Activated CD4-positive, alpha-beta T cell treated with anti-CD3 and anti-CD28 coated beads, Interleukin-2, amount 50 U/mL, for 1 hour (primary cell): ENCODE results near the gene FBN3.

Experiments used
- DNase-seq: peaks from one replicate; pipeline ENCODE4 v3.0.0-alpha.2; 2020

Gene FBN3

DNA sequence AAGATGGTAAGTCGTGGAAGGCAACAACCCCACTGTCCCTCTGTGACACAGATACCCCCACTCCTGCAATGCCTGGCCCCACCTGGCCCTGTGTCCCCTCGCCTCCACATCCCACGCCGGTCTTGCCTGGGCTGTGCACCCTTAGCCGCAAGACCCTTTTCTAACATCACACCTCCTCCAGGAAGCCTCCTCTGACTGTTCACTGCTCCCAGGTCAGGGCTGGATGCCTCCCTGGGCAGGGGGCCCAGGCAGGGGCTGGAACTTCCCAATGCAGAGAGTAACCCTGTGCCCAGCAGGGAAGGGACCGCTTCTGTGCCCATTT lies 1.3 kb downstream of the FBN3 start:
- no peak for DNase-seq

DNA sequence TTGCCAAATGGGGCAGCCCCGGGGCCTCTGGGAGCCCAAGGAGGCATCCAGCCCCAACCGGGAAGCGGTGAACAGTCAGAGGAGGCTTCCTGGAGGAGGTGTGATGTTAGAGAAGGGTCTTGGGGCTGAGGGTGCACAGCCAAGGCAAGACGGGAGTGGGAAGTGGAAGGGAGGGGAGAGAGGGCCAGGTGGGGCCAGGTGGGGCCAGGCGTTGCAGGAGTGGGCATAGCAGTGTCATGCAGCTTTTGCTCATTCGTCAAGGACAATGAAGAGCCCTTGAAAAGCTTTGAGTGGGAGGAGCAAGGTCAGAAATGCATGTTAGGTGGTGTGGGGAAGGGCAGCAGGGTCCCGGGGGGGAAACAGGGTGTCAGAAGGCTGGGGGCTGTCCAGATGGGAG lies 1.8 kb downstream of the FBN3 start:
- DNase-seq: no peak

DNA sequence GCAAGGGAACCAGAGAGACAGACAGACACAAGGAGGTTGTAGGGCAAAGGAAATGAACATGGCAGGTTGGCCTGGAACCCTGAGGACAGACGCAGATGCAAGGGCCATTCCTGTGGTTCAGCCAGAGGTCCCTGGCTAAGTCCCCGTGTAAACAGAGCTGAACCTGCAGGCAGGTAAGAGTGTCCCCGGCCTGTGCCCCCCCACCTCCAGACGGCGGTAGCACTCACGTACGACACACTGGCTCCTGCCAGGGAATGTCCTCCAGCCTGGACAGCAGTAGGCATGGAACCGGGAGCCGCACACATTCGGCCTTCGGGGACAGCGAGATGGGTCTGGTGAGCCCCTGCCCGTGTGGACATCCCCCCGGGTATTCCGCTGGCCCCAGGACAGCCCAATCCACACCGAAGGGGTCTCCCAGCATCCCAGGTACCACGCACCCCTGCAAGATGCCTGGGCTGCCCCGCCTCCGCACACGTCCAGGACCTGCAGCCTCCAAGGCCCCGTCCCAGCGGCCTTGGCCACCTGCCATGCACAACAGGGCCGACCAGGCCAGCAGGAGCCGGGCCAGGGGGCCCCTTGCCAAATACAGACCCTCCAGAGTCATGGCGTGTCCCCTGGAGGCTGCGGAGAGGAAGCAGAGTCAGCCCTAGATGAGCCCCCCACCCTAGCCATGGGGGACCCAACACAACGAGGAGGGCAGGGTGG lies 2.4 kb downstream of the FBN3 start:
- DNase-seq: no peak

DNA sequence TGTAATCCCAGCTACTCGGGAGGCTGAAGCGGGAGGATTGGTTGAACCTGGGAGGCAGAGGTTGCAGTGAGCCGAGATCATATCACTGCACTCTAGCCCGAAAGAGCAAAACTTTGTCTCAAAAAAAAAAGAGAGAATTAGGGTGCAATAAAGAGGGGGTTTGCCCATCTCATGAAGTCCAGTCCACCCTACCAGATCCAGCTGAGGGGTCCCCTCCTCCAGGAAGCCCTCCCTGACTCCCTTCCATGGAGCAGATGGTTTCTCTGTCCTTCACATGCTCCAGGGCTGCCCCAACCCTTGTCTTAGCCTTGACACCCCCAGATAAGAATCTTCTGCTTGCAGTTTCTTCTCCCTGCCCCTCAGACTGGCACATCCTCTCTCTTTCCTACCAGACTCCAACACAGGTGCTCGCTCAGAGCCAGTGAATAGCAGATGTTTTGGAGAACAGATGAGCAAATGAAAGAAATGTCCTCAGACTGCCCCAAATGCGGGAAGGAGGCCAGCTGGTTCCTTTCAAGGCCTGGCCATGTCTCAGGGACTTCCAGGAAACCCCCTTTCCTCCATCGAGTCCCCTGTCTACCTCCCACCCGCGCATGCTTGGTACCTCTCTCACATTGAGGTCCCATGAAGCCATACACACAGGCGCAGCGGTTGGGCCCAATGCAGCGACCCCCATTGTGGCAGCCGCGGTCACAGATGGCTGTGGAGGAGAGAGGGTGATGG lies 5.0 kb downstream of the FBN3 start:
- DNase-seq: no peak

DNA sequence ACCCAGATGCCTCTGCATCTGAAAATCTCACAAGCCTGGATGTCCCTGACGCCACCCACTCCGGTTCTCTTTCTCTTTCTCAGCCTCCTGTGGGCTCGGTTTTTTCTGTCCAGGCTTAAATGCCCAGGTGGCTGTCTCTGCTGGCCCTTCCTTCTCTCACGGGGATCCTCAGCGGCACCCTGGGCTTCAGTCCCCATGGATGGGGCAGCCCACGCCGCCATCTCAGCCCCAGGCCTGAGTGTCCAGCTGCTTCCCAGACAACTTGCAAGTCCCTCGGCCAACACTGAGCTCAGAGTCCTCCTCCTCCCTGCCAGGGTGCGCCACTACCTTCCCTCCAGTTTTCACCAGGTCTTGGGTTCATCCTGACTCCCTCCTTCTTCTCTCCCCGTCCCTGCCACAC lies 6.4 kb downstream of the FBN3 start:
- DNase-seq: no peak

DNA sequence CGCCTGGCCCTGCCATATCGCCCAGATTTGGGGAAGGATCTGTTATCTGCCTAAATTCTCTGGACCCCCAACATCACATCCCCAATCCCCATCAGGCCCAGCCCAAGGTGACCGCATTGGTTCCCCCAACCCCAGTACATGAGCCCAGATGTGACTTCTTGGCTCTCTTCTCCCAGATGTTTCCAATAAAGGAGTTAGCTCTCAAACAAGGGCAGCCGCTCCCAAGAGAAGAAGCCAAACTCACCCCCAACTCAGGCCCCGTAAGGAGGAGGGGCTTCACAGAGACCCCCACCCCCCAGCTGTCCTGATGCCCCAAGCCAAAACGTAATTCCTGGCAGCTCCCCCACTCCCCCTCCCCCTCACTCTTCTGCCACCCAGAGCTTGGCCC lies 6.9 kb downstream of the FBN3 start:
- no peak for DNase-seq

DNA sequence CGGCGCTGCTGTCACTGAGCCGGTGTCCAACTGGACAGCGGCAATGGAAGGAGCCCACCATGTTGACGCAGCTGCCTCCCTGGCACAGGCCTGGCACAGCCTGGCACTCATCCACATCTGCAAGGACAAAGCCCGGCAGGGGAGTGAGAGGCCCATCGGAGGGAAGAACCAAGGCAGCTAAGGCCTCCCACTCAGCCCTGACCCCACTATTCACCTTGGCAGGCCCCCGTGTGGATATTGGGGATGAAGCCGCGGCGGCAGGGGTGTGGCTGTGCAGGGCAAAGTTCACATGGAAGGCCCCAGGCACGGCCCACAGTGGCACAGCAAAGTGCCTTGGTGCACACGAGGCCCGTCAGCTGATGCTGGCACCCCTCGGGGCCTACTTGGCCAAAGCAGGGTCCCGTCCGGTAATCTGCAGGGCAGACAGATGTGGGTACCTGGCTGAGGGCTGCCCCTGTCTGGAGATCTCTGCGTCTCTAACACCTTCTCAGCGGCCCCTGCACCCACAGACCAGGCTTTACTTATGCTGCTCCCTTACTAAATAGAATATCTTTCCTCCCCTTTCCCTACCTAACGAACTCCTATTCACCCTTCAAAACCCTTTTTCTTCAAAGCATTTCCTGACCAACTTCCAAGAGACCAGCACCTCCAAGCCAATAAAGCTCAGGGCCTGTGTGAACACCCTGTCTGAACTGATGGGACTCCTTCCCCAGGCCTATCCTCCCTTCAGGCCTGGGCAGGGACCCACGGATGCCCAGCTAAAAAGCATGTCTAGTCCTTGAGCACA lies 7.5 kb downstream of the FBN3 start:
- DNase-seq: no peak

DNA sequence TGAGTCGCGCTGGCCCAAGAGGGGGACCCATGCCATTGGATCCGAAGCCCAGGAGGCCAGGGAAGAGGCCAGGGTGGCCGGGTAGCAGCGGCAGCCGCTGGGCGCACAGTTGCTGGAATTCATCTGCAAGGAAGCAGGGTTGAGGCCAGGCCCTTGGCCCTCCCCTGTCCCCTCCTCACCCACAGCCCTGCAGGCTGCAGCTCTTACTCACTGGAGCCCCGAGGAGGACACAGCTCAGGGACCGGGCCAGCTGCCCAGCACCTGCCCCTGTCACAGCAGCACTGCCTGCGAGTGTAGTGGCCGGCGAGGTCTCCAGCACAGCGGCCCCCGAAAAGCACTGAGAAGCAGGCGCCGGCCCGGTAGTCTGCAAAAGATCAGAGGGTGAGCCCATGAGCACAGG lies 11.2 kb downstream of the FBN3 start:
- no peak for DNase-seq

DNA sequence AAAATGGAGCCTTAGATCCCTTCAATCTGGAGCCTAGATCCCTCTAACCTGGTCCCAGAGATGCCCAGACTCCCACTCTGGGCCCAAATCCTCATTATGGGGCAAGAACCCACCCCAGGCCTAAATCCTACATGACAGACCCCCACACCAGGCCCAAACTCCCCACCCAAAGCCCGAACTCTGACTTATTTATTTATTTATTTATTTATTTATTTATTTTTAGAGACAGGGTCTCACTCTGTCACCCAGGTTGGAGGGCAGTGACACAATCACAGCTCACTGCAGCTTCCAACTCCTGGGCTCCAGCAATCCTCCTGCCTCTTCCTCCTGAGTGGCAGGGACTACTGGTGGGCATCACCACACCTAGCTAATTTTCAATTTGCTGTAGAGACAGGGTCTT lies 12.0 kb downstream of the FBN3 start:
- no peak for DNase-seq

DNA sequence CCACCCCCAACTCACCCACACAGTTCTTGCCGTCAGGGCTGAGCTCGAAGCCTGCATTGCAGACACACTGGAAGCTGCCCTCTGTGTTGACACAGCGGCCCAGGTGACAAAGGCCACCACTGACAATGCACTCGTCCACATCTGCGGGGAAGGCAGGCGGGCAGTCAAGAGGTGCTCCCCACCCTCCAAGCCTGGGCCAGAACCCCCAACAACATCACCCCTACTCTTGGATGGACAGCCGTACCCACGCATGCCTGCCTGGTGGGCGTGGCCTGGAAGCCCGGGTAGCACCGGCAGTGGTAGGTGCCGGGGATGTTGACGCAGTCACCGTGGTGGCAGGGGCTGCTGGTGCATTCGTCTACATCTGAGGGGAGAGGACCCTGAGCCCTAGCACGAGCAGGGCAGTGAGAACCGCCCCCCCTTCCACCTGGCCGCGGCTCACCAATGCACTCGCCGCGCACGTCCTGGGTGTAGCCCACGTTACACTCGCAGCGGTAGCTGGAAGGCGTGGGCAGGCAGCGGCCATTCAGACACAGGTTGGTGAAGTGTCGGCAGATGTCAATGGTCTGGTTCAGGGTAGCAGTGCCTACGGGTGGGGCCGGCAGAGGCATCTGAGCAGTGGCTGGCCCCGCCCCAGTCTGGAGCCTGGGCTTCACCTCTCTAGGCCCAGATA lies 13.3 kb downstream of the FBN3 start:
- no peak for DNase-seq

DNA sequence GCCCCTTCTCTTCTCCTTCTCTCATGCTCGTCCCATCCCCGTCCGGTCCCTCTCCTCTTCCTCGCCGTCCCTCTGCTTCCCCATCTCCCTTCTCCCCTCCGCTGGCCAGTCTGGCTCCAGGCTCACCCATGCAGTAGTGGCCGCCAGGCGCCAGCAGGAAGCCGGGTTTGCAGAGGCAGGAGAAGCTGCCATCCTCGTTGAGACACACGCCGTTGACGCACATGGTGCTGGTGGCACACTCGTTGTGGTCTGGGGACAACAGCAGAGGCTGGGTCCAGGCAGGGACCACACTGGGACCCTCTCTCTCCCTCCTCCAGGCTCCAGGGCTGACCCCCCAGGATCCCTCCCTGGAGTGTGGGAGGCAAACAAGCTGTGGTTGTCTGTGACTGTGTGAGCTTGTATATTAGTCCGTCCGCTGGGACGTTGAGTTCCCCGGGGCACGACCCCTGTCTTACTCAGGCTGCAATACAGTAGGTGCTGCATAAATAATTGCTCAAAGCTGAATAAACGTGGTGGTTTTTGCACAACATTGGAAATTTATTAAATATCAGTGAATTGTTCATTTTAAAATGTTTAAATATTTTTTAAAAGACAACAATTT lies 16.4 kb downstream of the FBN3 start:
- no peak for DNase-seq

DNA sequence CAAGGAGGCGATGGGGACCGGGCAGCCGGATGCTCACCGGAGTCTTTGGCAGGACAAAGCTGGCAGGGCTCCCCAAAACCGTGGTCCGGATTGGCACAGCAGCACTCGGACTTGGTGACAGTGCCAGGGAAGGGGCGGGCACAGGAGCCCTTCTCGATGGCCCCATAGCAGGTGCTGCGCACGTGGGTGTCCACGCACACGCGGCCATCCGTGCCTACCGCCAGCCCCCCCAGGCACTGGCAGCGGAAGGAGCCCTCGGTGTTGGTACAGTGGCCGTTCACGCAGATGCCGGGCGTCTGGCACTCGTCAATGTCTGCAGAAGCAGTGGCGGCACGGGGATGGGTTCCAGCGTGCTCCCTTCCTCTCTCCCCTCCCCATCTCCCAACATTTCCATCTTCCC lies 17.9 kb downstream of the FBN3 start:
- no peak for DNase-seq

DNA sequence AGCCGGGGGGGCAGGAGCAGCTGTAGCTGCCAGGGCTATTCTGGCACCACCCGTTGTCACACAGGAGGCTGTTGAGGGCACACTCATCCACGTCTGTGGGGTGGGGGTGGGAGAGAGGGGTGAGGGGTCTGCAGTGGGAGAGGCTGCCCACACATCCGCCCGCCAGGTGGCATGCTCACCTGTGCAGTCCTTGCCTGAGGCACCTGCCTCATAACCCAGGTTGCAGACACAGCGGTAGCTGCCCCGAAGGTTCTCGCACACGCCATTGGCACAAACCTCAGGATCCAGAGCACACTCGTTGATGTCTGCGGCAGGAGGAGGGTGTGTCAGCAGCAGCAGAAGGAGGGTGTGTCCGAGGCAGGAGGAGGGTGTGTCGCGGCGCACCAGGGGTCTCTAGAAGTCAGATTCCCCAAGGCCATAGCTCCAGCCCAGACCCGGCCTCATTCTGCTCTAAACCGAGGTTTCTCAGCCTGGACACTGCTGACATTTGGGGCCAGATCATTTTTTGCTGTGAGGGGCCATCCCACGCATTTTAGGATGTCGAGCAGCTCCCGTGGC lies 20.3 kb downstream of the FBN3 start:
- no peak for DNase-seq

DNA sequence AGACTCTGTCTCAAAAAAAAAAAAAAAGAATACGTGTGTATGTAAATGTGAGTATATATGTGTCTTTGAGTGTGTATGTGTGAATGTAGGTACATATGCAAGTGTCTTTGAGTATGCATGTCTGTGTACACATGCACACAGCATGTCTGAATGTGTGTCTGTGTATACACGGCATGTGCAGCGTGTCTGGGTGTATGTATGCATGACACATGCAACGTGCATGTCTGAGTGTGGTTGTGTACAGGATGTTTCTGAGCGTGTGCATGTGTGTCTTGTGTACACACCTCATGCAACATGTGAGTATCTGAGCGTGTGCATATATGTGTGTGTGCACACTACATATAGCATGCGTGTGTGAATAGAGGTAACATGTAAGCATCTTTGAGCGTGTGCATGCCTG lies 20.8 kb downstream of the FBN3 start:
- no peak for DNase-seq

DNA sequence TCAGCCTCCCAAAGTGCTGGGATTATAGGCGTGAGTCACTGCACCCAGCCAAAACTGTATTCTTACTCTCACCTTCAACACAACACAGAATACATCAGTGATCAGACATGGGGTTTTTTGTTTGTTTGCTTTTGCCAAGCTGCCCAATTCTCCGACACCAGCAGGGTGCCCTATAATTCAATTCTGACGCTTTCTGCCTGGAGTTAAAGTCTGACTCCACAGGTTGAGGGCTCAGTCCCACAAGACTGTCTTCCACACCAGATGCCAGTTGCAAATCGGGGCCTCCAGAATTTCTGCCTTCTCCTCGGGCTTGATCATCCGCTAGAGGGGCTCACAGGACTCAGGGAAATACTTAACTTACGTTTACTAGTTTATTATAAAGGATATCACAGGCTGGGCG lies 22.1 kb downstream of the FBN3 start:
- DNase-seq: no peak

DNA sequence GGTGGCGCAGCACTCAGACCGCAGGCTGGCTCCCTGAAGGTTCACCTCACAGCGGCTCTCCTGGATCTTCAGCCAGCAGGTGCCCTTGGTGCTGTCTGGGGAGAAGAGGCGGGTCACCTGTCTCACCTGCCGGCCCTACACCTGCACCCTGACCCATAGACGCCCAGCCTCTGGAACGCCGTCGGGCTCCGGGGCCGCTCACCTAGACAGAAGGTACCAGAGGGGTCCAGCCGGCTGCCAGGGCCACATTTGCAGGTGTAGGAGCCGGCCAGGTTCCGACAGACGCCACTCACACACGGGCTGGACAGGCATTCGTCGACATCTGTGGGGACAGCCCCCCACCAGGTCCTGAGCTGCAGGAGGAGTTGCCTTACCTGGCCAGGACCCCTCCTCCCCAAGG lies 22.9 kb downstream of the FBN3 start:
- no peak for DNase-seq

DNA sequence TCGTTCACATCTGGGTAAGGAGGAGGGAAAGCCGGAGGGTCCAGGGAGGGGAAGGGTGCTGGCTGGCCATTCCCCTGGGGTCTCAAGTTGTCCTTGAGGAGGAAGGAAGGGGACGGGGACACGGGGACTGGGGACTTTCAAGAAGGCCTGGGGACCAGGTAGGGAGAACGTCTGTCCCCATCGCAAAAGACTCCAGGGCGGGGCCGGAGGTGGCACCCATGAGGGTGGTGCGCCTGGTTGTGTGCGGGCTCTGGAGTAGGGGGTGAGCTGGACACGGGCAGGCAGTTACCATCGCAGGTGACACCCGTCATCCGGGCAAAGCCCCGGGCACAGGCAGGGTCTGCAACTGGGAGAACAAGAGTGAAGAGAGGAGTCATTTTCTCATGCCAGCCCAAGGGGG lies 23.4 kb downstream of the FBN3 start:
- DNase-seq: no peak

DNA sequence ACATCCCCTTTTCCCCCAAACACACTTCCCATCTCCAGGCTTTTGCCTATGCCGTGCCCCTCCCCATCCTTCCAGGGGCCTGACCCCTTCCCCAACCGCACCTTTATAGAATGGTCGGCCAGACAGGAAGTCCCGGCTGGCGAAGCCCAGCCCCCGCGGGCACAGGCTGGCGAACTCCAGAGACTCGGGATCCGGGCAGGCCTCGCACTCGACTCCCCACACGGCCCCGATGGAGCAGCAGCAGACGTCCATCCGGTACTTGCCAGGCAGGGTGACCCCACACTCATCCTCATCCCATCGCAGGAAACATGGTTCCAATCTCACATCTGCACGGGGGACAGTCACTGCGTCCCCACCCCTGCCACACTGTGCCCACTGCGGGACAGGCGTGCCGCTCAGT lies 25.7 kb downstream of the FBN3 start:
- DNase-seq: no peak

DNA sequence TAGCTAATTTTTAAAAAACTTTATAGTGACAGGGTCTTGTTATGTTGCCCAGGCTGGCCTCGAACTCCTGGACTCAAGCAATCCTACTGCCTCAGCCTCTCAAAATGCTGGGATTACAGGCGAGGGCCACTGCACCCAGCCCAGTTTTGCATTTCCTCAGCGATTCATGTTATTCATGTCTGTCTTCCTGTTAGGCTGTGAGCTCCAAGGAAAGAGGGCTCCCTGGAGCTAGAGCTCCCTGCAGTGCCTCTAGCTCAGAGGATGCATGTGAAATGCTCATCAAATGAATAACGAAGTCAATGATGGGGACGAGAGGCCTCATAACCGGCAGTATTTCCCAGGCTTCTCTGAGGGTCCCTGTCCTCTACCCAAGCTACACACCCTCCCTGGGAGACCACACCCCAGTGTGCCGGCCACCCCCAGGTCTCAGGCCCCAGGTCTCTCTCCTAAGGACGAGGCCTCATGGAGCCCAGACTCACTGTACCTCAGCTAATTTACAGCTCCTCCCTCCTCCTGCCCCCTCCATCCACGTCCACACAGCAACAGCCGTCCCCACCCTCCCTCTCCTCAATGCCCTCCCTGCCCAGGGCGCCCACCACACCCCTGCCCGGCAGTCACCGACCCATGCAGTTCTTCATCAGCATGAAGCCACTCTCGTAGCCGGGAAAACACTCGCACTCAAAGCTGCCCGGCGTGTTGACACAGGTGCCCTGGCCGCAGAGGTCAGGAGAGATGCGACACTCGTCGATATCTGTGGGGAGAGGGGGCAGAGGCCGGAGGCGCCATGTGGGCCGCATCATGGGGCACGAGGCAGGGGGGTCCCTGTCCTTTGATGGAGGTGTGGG lies 28.5 kb downstream of the FBN3 start:
- no peak for DNase-seq

DNA sequence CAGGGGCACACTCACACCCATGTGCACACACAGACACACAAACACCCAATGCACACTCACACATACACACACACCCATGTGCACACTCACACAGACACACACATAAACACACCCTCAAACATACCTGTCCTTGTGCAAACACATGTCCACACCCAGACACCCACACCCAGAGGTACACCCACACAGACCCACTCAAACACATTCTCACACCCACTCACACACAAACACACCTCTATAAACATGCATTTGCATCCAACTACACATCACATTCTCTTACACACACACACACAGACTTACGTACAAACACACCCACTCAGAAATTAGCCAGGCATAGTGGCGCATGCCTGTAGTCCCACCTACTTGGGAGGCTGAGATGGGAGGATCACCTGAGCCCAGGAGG lies 31.4 kb downstream of the FBN3 start:
- no peak for DNase-seq

DNA sequence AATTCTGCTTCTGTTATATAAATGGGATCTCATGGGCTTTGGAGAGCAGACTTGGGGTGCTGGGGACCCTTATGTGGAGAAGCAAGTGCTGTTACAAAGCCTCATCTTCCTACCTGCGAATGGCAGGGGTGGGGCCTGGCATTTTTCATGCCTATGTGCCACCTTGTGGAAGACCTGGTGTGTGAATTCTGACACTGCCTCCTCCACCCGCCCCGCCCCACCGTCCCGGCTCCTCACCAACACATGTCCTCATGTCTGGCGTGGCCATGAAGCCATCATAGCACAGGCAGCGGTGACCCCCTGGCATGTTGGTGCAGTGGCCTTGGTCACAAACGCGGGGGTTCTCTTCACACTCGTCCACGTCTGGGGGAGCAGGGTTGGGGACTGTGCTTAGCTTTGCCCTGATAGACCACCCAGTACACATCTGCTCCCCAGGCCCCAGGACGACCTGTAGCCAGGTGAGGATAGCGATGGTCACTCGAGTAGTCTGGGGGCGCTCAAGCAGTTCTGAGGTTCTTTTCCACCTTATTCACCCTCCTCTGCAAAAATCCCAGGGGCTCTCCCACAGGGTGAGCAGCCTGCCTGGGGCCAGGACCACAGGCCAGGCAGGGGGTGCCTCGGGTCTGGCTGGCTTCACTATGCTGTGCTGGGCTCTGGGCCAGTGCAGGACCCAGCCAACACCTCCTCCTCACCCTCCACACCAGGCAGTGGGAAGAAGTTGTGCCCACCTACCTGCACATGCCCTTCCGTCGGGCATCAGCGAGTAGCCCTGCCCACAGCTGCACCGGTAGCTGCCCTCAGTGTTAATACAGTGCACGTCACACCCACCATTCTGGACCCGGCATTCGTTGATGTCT lies 32.7 kb downstream of the FBN3 start:
- no peak for DNase-seq
